PC-3 (cell line): Measurements from ENCODE around the gene PRR15. TPM values are rescaled to one million over a fixed set of nuclear protein-coding genes. Genes with fewer than 3 reads are reported as not detected.

Experiments
- ATAC-seq: fragments of 200-7000 bp; cut with Tn5 transposase; 2 replicates; pipeline ENCODE4 v1.9.1; 2020; ENCODE audit warnings: mild to moderate bottlenecking, moderate library complexity
- Bru-seq: library from RNA; stranded (reverse); fragments of 400-500 nt; gene quantifications from one replicate; lab custom pipeline; 2021; lab: Mats Ljungman, UMichigan
- BruChase-seq, 2 experiments: library from RNA; stranded (reverse); fragments of 400-500 nt; gene quantifications; one replicate each; lab custom pipeline; 2021; lab: Mats Ljungman, UMichigan
- BruUV-seq: library from RNA; stranded (reverse); fragments of 400-500 nt; replicated peaks from 2 replicates; lab custom pipeline; 2021; lab: Mats Ljungman, UMichigan
- CTCF ChIA-PET: fragments of 300-600 bp; sonication (Branson Sonifier 250); formaldehyde crosslinking; loops from one replicate; lab custom pipeline; 2022; ENCODE audit warnings: antibody characterized with exemption; lab: Charles Lee
- POLR2A ChIA-PET: fragments of 300-600 bp; sonication (Branson Sonifier 250); formaldehyde crosslinking; loops from one replicate; lab custom pipeline; 2022; ENCODE audit warnings: antibody characterized with exemption; ENCODE audit not compliant: unreplicated experiment; lab: Charles Lee
- DNase-seq: peaks from one replicate; pipeline ENCODE4 v3.0.0-alpha.2; 2015
- H2AFZ ChIP-seq: fragments of 300-600 bp; sonication (generic); 2 replicates; pipeline ENCODE4 v1.6.0; 2016; ENCODE audit warnings: antibody characterized with exemption, low read length
- H3F3A ChIP-seq: fragments of 300-600 bp; sonication (generic); one replicate; pipeline ENCODE4 v1.6.0; 2017; ENCODE audit warnings: antibody characterized with exemption, low read length, control low read depth, mild to moderate bottlenecking; ENCODE audit not compliant: unreplicated experiment
- H3K27ac ChIP-seq: fragments of 300-600 bp; sonication (generic); 2 replicates; pipeline ENCODE4 v1.5.1; 2016; ENCODE audit warnings: mild to moderate bottlenecking, low read length
- H3K27me3 ChIP-seq: fragments of 300-600 bp; sonication (generic); 2 replicates; pipeline ENCODE4 v1.6.1; 2016; ENCODE audit warnings: low read length, mixed read lengths
- H3K36me3 ChIP-seq: fragments of 300-600 bp; sonication (generic); 2 replicates; pipeline ENCODE4 v1.6.1; 2016; ENCODE audit warnings: low read depth, mixed run types, low read length, mixed read lengths
- H3K4me1 ChIP-seq: fragments of 300-600 bp; sonication (generic); 2 replicates; pipeline ENCODE4 v1.5.1; 2016; ENCODE audit warnings: low read length; ENCODE audit not compliant: insufficient read depth
- H3K4me2 ChIP-seq: fragments of 300-600 bp; sonication (generic); 2 replicates; pipeline ENCODE4 v1.6.0; 2016; ENCODE audit warnings: low read length
- H3K4me3 ChIP-seq: fragments of 300-600 bp; sonication (generic); 2 replicates; pipeline ENCODE4 v1.5.1; 2016; ENCODE audit warnings: mild to moderate bottlenecking, low read length, mixed read lengths
- H3K79me2 ChIP-seq: fragments of 300-600 bp; sonication (generic); 2 replicates; pipeline ENCODE4 v1.6.1; 2017; ENCODE audit warnings: low read length, mixed read lengths
- H3K9ac ChIP-seq: fragments of 300-600 bp; sonication (generic); 2 replicates; pipeline ENCODE4 v1.6.0; 2016; ENCODE audit warnings: mild to moderate bottlenecking, low read length
- H3K9me2 ChIP-seq: fragments of 300-600 bp; sonication (generic); replicated peaks from 2 replicates; pipeline ENCODE4 v1.6.1; 2016; ENCODE audit warnings: mixed run types, low read length, mixed read lengths
- H3K9me3 ChIP-seq: fragments of 300-600 bp; sonication (generic); 2 replicates; pipeline ENCODE4 v1.6.1; 2016; ENCODE audit warnings: low read length, mixed read lengths
- H4K20me1 ChIP-seq: fragments of 300-600 bp; sonication (generic); 2 replicates; pipeline ENCODE4 v1.6.1; 2016; ENCODE audit warnings: low read length, mixed read lengths
- EZH2 ChIP-seq: fragments of 300-600 bp; sonication (generic); IDR thresholded peaks from one replicate; pipeline ENCODE4 v1.6.1; 2017; ENCODE audit warnings: antibody characterized with exemption, mild to moderate bottlenecking, low read length; ENCODE audit not compliant: unreplicated experiment
- EZH2phosphoT487 ChIP-seq: fragments of 300-600 bp; sonication (generic); IDR thresholded peaks from 2 replicates; pipeline ENCODE4 v1.6.1; 2018; ENCODE audit warnings: mild to moderate bottlenecking, antibody characterized with exemption, low read length, borderline replicate concordance
- intact Hi-C: fragments of 100-400 bp; cut with micrococcal nuclease; formaldehyde crosslinking; loops from 2 replicates; pipeline ENCODE4 v1.9.0; 2023
- long read RNA-seq: library from polyadenylated mRNA; unstranded; transcript quantifications from one replicate; pipeline ENCODE4 v2.0.0, GENCODE V29; 2021; ENCODE audit not compliant: unreplicated experiment
- total RNA-seq: library from RNA; depleted of rRNA; stranded (reverse); fragments of >200 nt; gene quantifications from 2 replicates; pipeline ENCODE4 v1.2.3, GENCODE V29; 2014; rRNA removed
- TF ChIP-seq, protein P1 (sequence below): fragments of 300-600 bp; sonication (generic); conservative IDR thresholded peaks from 2 replicates; pipeline ENCODE4 v1.5.1; 2017; ENCODE audit warnings: antibody characterized with exemption, low read depth, mild to moderate bottlenecking, low read length

PRR15 gene, protein sequence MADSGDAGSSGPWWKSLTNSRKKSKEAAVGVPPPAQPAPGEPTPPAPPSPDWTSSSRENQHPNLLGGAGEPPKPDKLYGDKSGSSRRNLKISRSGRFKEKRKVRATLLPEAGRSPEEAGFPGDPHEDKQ
- total RNA-seq (23.4 and 26.6 TPM in 2 replicates), Bru-seq, nascent RNA (percentile 94 among the genes with signal in this experiment), BruChase-seq, experiment 1, labeled RNA remaining after a 6-hour chase (percentile 91 among the genes with signal in this experiment), BruChase-seq, experiment 2, labeled RNA remaining after a 2-hour chase (percentile 97 among the genes with signal in this experiment)
- long read RNA-seq, transcript PRR15-202 (2 exons, 503 nt) = minor isoform, 24 of 146 reads
- long read RNA-seq, transcript PRR15-201 (2 exons, 1,678 nt) = major isoform, 56 of 146 reads
- long read RNA-seq, partial matches to known transcripts = 0 of 146 reads
- long read RNA-seq, other reads (novel, unspliced or antisense) = 66 of 146 reads

GRCh38 chr7:29563590-29564495 is at the start of gene PRR15:
TSS of gene PRR15 (plus strand) at chr7:29563835. CDS start at chr7:29566330, 2,495 bp downstream.
- Histone ChIP-seq H3K27ac (peak within 1 kb of the TSS; percentile 82), H3K9me3 (no peaks in the 10 kb centered on the region), H3K9me2 (no peaks in the 10 kb centered on the region), H3K79me2 (peaks cover 17% of the 10 kb centered on the region), H3F3A (no peaks in the 10 kb centered on the region), H3K4me3 (peak within 1 kb of the TSS; percentile 83), H3K4me2 (peak within 1 kb of the TSS; percentile 99), H3K9ac (peak within 1 kb of the TSS; percentile 68), H3K27me3 (no peaks in the 10 kb centered on the region), H3K36me3 (no peaks in the 10 kb centered on the region), H2AFZ (peak within 1 kb of the TSS; percentile 90), H3K4me1 (peaks cover 14% of the 10 kb centered on the region), H4K20me1 (no peaks in the 10 kb centered on the region)
- intact Hi-C loops = loop anchor here (1.0 to 10.0 kb wide), 8 partner anchors 45 to 449 kb away; no protein-coding TSS in a partner anchor
- CTCF ChIA-PET = interaction anchor here (0.5 kb wide), 1 partner anchor 56 kb away, joined by 3 read pairs; no protein-coding TSS in a partner anchor
- DNase-seq = peak; percentile 86
- POLR2A ChIA-PET = interaction anchor here (0.5 to 0.7 kb wide), 4 partner anchors 27 to 875 kb away, joined by 3 to 4 read pairs (median 3); no protein-coding TSS in a partner anchor
- TF ChIP-seq EZH2phosphoT487 = no peak
- ATAC-seq = peak; percentile 80
- TSS peak; percentile 53 for BruUV-seq

DNA sequence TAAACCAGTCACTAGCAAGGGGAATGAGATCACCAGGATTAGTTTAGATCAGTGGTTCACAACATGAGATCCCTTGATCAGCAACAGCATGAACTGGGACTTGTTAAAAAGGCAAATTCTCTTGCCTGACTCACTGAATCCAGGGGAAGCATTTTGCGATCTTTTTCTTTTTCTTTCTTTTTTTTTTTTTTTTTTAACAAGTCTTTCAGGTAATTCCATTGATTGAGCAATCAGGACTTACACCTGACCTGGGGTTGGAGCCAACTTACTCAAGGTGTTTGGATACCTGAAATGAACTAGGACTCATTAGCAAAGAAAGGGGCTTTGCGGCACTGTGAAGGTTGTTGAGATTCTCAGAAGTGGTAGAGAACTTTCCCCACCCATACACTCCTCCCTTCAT is 47.1 kb upstream of the PRR15 start:
- no peaks in the 10 kb centered on the region for H3K27me3 ChIP-seq
- H3K79me2 ChIP-seq = no peaks in the 10 kb centered on the region
- no peaks in the 10 kb centered on the region for H3K36me3 ChIP-seq
- no peak for ATAC-seq
- no peak overlapping the region for H3K4me2 ChIP-seq
- no peaks in the 10 kb centered on the region for H3K4me1 ChIP-seq
- H3K27ac ChIP-seq = no peak overlapping the region
- no peak for TF ChIP-seq EZH2
- TF ChIP-seq EZH2phosphoT487 = no peak
- TF ChIP-seq, protein P1, sequence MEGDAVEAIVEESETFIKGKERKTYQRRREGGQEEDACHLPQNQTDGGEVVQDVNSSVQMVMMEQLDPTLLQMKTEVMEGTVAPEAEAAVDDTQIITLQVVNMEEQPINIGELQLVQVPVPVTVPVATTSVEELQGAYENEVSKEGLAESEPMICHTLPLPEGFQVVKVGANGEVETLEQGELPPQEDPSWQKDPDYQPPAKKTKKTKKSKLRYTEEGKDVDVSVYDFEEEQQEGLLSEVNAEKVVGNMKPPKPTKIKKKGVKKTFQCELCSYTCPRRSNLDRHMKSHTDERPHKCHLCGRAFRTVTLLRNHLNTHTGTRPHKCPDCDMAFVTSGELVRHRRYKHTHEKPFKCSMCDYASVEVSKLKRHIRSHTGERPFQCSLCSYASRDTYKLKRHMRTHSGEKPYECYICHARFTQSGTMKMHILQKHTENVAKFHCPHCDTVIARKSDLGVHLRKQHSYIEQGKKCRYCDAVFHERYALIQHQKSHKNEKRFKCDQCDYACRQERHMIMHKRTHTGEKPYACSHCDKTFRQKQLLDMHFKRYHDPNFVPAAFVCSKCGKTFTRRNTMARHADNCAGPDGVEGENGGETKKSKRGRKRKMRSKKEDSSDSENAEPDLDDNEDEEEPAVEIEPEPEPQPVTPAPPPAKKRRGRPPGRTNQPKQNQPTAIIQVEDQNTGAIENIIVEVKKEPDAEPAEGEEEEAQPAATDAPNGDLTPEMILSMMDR = no peak
- H3K9me2 ChIP-seq = no peaks in the 10 kb centered on the region
- no peak overlapping the region for H2AFZ ChIP-seq
- H4K20me1 ChIP-seq = no peaks in the 10 kb centered on the region
- H3K9ac ChIP-seq = no peak overlapping the region
- ChIA-PET POLR2A (no interaction called here), CTCF (no interaction called here)
- intact Hi-C loops = no loop called here
- no peaks in the 10 kb centered on the region for H3K9me3 ChIP-seq
- no peaks in the 10 kb centered on the region for H3F3A ChIP-seq
- DNase-seq = no peak
- BruUV-seq = no TSS peak
- no peak overlapping the region for H3K4me3 ChIP-seq

GRCh38 chr7:29518616-29519015 is 45.0 kb upstream of the PRR15 start:
- ATAC-seq = no peak
- H3K9ac ChIP-seq = no peak overlapping the region
- CTCF ChIA-PET = no interaction called here

More at GRCh38 chr7:29518616-29519015, 45.0 kb upstream of the PRR15 start:
- no TSS peak for BruUV-seq
- no peaks in the 10 kb centered on the region for H4K20me1 ChIP-seq
- no peak for DNase-seq
- no peaks in the 10 kb centered on the region for H3K9me3 ChIP-seq
- H3K27ac ChIP-seq = no peak overlapping the region
- H3K4me1 ChIP-seq = no peaks in the 10 kb centered on the region
- TF ChIP-seq EZH2phosphoT487 (no peak), EZH2 (no peak)
- TF ChIP-seq, protein P1 = no peak
- H3K4me2 ChIP-seq = no peak overlapping the region
- intact Hi-C loops = no loop called here
- H3K9me2 ChIP-seq = no peaks in the 10 kb centered on the region
- POLR2A ChIA-PET = no interaction called here
- H3K36me3 ChIP-seq = no peaks in the 10 kb centered on the region
- no peak overlapping the region for H3K4me3 ChIP-seq
- H3F3A ChIP-seq = no peaks in the 10 kb centered on the region
- H2AFZ ChIP-seq = no peak overlapping the region
- no peaks in the 10 kb centered on the region for H3K27me3 ChIP-seq
- H3K79me2 ChIP-seq = no peaks in the 10 kb centered on the region
